Liver (tissue), 3 donors: ENCODE measurements around the gene DMD.

ENCODE experiments used
- CTCF ChIP-seq: fragments of 150-350 bp; IDR thresholded peaks from 2 replicates; pipeline ENCODE4 v1.5.1; 2017; ENCODE audit warnings: improper control_type of control experiment, low read depth, low read length; ENCODE audit not compliant: missing input control
- GABPA ChIP-seq, 2 donors: IDR thresholded peaks in 1 of 2; conservative IDR thresholded peaks in 1 of 2; 2 replicates each; pipeline ENCODE4 v1.6.1; 2016; ENCODE audit warnings: antibody characterized with exemption in 2 of 2, mild to moderate bottlenecking in 1 of 2, moderate library complexity in 1 of 2
- JUND ChIP-seq, 2 donors: IDR thresholded peaks; 2 replicates each; pipeline ENCODE4 v1.6.1; 2016; ENCODE audit warnings: antibody characterized with exemption in 2 of 2
- MAX ChIP-seq: IDR thresholded peaks from 2 replicates; pipeline ENCODE4 v1.6.1; 2016; ENCODE audit warnings: antibody characterized with exemption
- REST ChIP-seq: IDR thresholded peaks from 2 replicates; pipeline ENCODE4 v1.6.1; 2016; ENCODE audit warnings: antibody characterized with exemption, mild to moderate bottlenecking
- YY1 ChIP-seq: IDR thresholded peaks from 2 replicates; pipeline ENCODE4 v1.6.1; 2016; ENCODE audit warnings: antibody characterized with exemption, mild to moderate bottlenecking
- donor health status: healthy.
- donor health status: healthy.

GRCh38 chrX:32116047-32116446, 1095.3 kb downstream of the DMD start:
- TF ChIP-seq YY1 = no peak
- no peak for TF ChIP-seq REST
- TF ChIP-seq CTCF = peak; percentile 10
- no peak for TF ChIP-seq JUND (IDR thresholded peaks at IDR 0.05)
- no peak for TF ChIP-seq GABPA (IDR thresholded peaks at IDR 0.05 in 1 of 2, conservative IDR thresholded peaks at IDR 0.05 in 1 of 2)
- TF ChIP-seq MAX = no peak
